Natural killer cell (primary cell): ENCODE results near the gene FOXQ1. TPM values are rescaled to one million over a fixed set of nuclear protein-coding genes. Genes with fewer than 3 reads are reported as not detected.
A peak's percentile ranks its signal among the peaks of the same experiment; 100 is the strongest.

Source experiments
- ATAC-seq, 3 donors: fragments of 150-1000 bp in 2 of 3; fragments of 200-7000 bp in 1 of 3; cut with Tn5 transposase; 1 replicate in 1 of 3; 2 replicates in 2 of 3; pipeline ENCODE4 v1.10.0; 2021; ENCODE audit warnings: mild to moderate bottlenecking in 2 of 3, moderate library complexity in 2 of 3
- DNase-seq, 2 donors: peaks; one replicate each; pipeline versions ENCODE4 v3.0.0 to v3.0.0-alpha.2; 2013 to 2021; ENCODE audit warnings: mixed read lengths in 1 of 2
- H3K27ac ChIP-seq: one replicate; pipeline ENCODE4 v1.5.1; 2013; ENCODE audit warnings: mild to moderate bottlenecking, low read length
- H3K27me3 ChIP-seq: one replicate; pipeline ENCODE4 v1.6.1; 2013; ENCODE audit warnings: low read length; ENCODE audit not compliant: control insufficient read depth, insufficient read depth
- H3K36me3 ChIP-seq: one replicate; pipeline ENCODE4 v1.6.1; 2013; ENCODE audit warnings: low read length; ENCODE audit not compliant: control insufficient read depth, insufficient read depth
- H3K4me1 ChIP-seq: one replicate; pipeline ENCODE4 v1.6.1; 2013; ENCODE audit warnings: low read length; ENCODE audit not compliant: control insufficient read depth, insufficient read depth
- H3K4me3 ChIP-seq: one replicate; pipeline ENCODE4 v1.5.1; 2013; ENCODE audit warnings: low read length
- H3K9me3 ChIP-seq: one replicate; pipeline ENCODE4 v1.6.1; 2013; ENCODE audit warnings: low read length; ENCODE audit not compliant: control insufficient read depth, insufficient read depth
- H3K27ac Mint-ChIP-seq, 2 donors: one replicate each; pipeline ENCODE4 v1.8.0; 2022; ENCODE audit warnings: mild to moderate bottlenecking in 2 of 2, mixed read lengths in 2 of 2, moderate library complexity in 1 of 2
- H3K27me3 Mint-ChIP-seq, 2 donors: one replicate each; pipeline ENCODE4 v1.8.0; 2022; ENCODE audit warnings: low read depth in 2 of 2, mixed read lengths in 2 of 2
- H3K36me3 Mint-ChIP-seq: one replicate; pipeline ENCODE4 v1.8.0; 2022; ENCODE audit warnings: mixed read lengths
- H3K4me1 Mint-ChIP-seq, 2 donors: one replicate each; pipeline ENCODE4 v1.8.0; 2022; ENCODE audit warnings: mixed read lengths in 2 of 2
- H3K4me3 Mint-ChIP-seq: one replicate; pipeline ENCODE4 v1.8.0; 2022; ENCODE audit warnings: mild to moderate bottlenecking, moderate library complexity, mixed read lengths
- H3K9me3 Mint-ChIP-seq, 2 donors: one replicate each; pipeline ENCODE4 v1.8.0; 2022; ENCODE audit warnings: mixed read lengths in 2 of 2
- WGBS: methylation state at CpG from one replicate; pipeline ENCODE4 v1.1.7; 2013; ENCODE audit warnings: missing lambda C conversion rate; ENCODE audit not compliant: insufficient coverage; 5-methylcytosine and 5-hydroxymethylcytosine counted together
- intact Hi-C: fragments of 100-400 bp; cut with micrococcal nuclease; formaldehyde crosslinking; loops from one replicate; pipeline ENCODE4 v1.14.2; 2022
- total RNA-seq, 4 donors: library from RNA; stranded (reverse); fragments of 120-200 nt in 1 of 4; gene quantifications; one replicate each; pipeline versions ENCODE4 v1.2.3 to v1.2.4, GENCODE V29; 2013 to 2022
- TF ChIP-seq, protein P1 (sequence below): fragments of 200-600 bp; IDR thresholded peaks from one replicate; pipeline ENCODE4 v1.8.0; 2022; ENCODE audit warnings: antibody characterized with exemption

Gene FOXQ1
- total RNA-seq, 3 donors from 2014 or later (not counting 1 experiment from before 2014, with no cell fraction given) = not detected

DNA sequence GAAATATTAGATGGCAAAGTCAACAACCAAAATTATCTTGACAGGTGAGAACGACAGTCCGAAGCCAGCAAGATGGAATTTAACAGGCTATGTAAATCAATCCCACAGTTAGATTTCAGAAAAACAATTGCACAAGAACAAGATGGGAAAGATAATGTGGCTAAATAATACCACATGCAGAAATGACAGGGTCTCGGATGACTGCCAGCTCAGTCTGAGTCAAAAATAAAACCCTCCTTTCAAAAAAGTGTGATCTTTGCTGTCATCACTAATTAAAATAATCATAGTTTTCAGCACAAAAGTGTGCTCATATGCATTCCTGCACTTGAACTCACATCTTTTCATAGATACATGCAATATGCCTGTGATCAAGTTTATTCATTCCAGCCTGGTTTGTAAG, 25.9 kb downstream of the FOXQ1 start:
- Histone ChIP-seq H3K27ac (no peak overlapping the region), H3K27me3 (no peaks in the 10 kb centered on the region), H3K36me3 (no peaks in the 10 kb centered on the region), H3K4me3 (no peak overlapping the region), H3K9me3 (no peaks in the 10 kb centered on the region), H3K4me1 (no peaks in the 10 kb centered on the region)
- Mint-ChIP-seq H3K27ac (no peak overlapping the region), H3K27me3 (peaks cover 16 to 41% of the 10 kb centered on the region in 2 donors), H3K4me3 (no peak overlapping the region), H3K9me3 (no peaks in the 10 kb centered on the region), H3K36me3 (no peaks in the 10 kb centered on the region), H3K4me1 (no peaks in the 10 kb centered on the region)
- TF ChIP-seq, protein P1, sequence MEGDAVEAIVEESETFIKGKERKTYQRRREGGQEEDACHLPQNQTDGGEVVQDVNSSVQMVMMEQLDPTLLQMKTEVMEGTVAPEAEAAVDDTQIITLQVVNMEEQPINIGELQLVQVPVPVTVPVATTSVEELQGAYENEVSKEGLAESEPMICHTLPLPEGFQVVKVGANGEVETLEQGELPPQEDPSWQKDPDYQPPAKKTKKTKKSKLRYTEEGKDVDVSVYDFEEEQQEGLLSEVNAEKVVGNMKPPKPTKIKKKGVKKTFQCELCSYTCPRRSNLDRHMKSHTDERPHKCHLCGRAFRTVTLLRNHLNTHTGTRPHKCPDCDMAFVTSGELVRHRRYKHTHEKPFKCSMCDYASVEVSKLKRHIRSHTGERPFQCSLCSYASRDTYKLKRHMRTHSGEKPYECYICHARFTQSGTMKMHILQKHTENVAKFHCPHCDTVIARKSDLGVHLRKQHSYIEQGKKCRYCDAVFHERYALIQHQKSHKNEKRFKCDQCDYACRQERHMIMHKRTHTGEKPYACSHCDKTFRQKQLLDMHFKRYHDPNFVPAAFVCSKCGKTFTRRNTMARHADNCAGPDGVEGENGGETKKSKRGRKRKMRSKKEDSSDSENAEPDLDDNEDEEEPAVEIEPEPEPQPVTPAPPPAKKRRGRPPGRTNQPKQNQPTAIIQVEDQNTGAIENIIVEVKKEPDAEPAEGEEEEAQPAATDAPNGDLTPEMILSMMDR = no peak
- WGBS = 89% methylated on average over 3 of the region's 3 CpGs
- ATAC-seq (no peak), DNase-seq (no peak)
- intact Hi-C loops = no loop called here

DNA sequence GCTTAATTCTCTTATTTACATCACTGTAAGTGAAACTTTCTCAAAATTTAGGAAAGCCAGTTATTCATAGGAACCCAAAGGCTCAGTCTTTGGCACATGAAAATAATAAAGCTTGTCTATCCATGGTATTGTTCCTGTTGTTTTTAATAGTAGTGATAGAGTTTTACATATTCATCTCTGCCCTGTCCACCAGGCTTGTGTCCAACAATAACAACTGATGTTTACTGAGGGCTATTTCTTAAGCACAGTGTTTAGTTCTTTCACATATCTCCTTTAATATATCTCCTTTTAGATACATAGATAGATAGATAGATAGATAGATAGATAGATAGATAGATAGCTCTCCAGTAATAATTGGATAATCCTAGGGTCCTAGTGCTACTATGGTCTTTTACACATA, 34.2 kb downstream of the FOXQ1 start:
- DNase-seq = no peak
- Mint-ChIP-seq H3K36me3 (peaks cover 24% of the 10 kb centered on the region), H3K9me3 (peaks cover 5 to 6% of the 10 kb centered on the region in 2 donors), H3K27ac (no peak overlapping the region), H3K4me3 (no peak overlapping the region), H3K4me1 (no peaks in the 10 kb centered on the region), H3K27me3 (peaks cover 22 to 49% of the 10 kb centered on the region in 2 donors)
- H3K36me3 ChIP-seq = no peaks in the 10 kb centered on the region
- no peaks in the 10 kb centered on the region for H3K4me1 ChIP-seq
- H3K27ac ChIP-seq = no peak overlapping the region
- intact Hi-C loops = no loop called here
- no peaks in the 10 kb centered on the region for H3K9me3 ChIP-seq
- TF ChIP-seq, protein P1 = no peak
- no peak for ATAC-seq
- no peak overlapping the region for H3K4me3 ChIP-seq
- peaks cover 6% of the 10 kb centered on the region for H3K27me3 ChIP-seq

DNA sequence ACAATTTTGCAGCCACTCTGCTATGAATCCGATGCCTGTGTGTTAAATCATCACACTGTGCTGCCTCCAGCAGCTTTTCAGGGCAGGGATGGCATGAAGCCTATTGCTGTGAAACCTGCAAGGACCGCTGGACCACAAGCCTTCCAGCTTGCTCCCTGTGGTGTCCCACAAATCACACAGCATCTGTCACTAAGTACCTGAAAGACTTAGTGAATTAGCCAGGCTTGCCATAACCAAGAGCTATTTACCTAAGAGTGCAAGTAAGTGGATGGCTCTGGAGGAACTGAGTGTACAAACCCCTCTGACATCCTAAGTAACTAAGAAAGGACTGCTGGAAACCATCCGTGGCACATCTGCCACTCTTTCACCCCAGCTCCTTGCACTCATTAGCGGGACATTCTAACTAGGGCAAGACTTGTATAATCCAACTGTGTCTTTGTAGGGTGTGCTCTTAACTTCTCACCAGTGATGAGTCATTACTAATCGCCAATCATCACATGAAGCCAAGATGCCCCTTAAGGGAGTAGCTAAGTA, 34.7 kb downstream of the FOXQ1 start:
- Histone ChIP-seq H3K36me3 (no peaks in the 10 kb centered on the region), H3K27me3 (peaks cover 6% of the 10 kb centered on the region), H3K27ac (no peak overlapping the region), H3K9me3 (no peaks in the 10 kb centered on the region), H3K4me3 (no peak overlapping the region), H3K4me1 (no peaks in the 10 kb centered on the region)
- H3K9me3 Mint-ChIP-seq = peaks cover 5 to 8% of the 10 kb centered on the region in 2 donors
- TF ChIP-seq, protein P1 = no peak
- H3K4me3 Mint-ChIP-seq = no peak overlapping the region
- H3K36me3 Mint-ChIP-seq = peaks cover 29% of the 10 kb centered on the region
- DNase-seq = no peak
- H3K27me3 Mint-ChIP-seq = peaks cover 21 to 48% of the 10 kb centered on the region in 2 donors
- 82% methylated on average over 5 of the region's 5 CpGs for WGBS
- H3K4me1 Mint-ChIP-seq = no peaks in the 10 kb centered on the region
- intact Hi-C loops = no loop called here
- ATAC-seq = no peak
- H3K27ac Mint-ChIP-seq = no peak overlapping the region

DNA sequence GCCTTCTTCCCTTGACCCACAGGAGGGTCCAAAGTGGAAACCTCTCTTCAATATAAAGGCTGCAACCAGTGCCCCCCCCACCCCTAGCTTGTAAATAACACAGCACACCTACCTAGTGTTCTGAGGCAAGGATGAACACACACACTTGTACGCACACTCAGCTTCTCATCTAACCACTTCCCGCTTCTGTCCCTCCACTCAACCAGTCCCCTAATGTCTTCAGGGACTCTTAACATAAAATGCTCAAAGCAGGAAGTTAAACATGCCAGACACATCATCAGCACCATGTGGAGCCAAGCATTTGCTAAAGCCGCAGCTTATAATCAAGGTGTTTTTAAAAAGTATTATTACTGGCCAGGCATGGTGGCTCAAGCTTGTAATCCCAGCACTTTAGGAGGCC, 35.3 kb downstream of the FOXQ1 start:
- Mint-ChIP-seq H3K27me3 (peaks cover 23 to 45% of the 10 kb centered on the region in 2 donors), H3K9me3 (peaks cover 5 to 8% of the 10 kb centered on the region in 2 donors), H3K4me1 (no peaks in the 10 kb centered on the region), H3K4me3 (no peak overlapping the region), H3K27ac (no peak overlapping the region), H3K36me3 (peaks cover 31% of the 10 kb centered on the region)
- no peak overlapping the region for H3K4me3 ChIP-seq
- ATAC-seq = peak in 1 of 3 donors; percentile 21
- no peak for DNase-seq
- H3K4me1 ChIP-seq = no peaks in the 10 kb centered on the region
- peaks cover 9% of the 10 kb centered on the region for H3K27me3 ChIP-seq
- peaks cover 2% of the 10 kb centered on the region for H3K9me3 ChIP-seq
- 82% methylated on average over 3 of the region's 3 CpGs for WGBS
- H3K27ac ChIP-seq = no peak overlapping the region
- TF ChIP-seq, protein P1 = no peak
- no peaks in the 10 kb centered on the region for H3K36me3 ChIP-seq
- intact Hi-C loops = no loop called here
